Measurements from ENCODE around the gene UBTF. TPM values are rescaled to one million over a fixed set of nuclear protein-coding genes. Genes with fewer than 3 reads are reported as not detected.

Gene UBTF
- total and polyA plus RNA-seq, 2 of the 8 experiments (the other 6 are each of a cell fraction or from before 2014, with no cell fraction given): 14.7 to 106 TPM

GRCh38 chr17:44192750-44193149, 26.7 kb downstream of the UBTF start:
- peak overlapping the region in 3 of 4 experiments; percentile 15 to 28 (median 23); a peak in 2 of 8 replicates for H3K4me3 ChIP-seq (ENCODE audit: extremely low read depth in 1 of 4, insufficient read depth in 2 of 4, low read depth in 3 of 4, low read length in 4 of 4)
- peak overlapping the region in 1 of 4 experiments; percentile 24; a peak in 1 of 7 replicates for H3K9ac ChIP-seq (replicated peaks in 1 of 4; ENCODE audit: extremely low read depth in 1 of 4, low read depth in 3 of 4, low read length in 3 of 4)
- no peak overlapping the region for H4K91ac ChIP-seq (replicated peaks; ENCODE audit: insufficient read length, low read length)

More at GRCh38 chr17:44192750-44193149, 26.7 kb downstream of the UBTF start:
- Histone ChIP-seq H4K20me1 (replicated peaks in 1 of 2; ENCODE audit: control insufficient read depth in 1 of 2, insufficient read depth in 2 of 2, low read length in 2 of 2) (peaks cover 0 to 18% of the 10 kb centered on the region in 2 experiments), H2AFZ (ENCODE audit: low read length) (no peak overlapping the region), H3K79me1 (ENCODE audit: low read depth, low read length) (no peaks in the 10 kb centered on the region; the same call in none of the 2 replicates), H3K79me2 (ENCODE audit: control insufficient read depth in 1 of 2, insufficient read depth in 2 of 2, low read length in 2 of 2) (peaks cover 0 to 18% of the 10 kb centered on the region in 2 experiments; a peak in 2 of 4 replicates), H3K23me2 (ENCODE audit: low read depth, low read length) (no peaks in the 10 kb centered on the region), H3K27me3 (replicated peaks in 1 of 4; ENCODE audit: control insufficient read depth in 3 of 4, extremely low read depth in 1 of 4, insufficient read depth in 3 of 4, low read length in 3 of 4) (no peaks in the 10 kb centered on the region), H3K9me3 (ENCODE audit: insufficient read depth in 2 of 2, low read depth in 1 of 2, low read length in 1 of 2) (no peaks in the 10 kb centered on the region), H3K4me2 (ENCODE audit: insufficient read depth in 1 of 2, low read depth in 2 of 2, low read length in 2 of 2) (peak overlapping the region; percentile 37 to 46; a peak in 2 of 4 replicates), H2AK5ac (ENCODE audit: low read depth, low read length) (no peak overlapping the region; the same call in 1 of the 2 replicates), H3K14ac (ENCODE audit: insufficient read length) (no peak overlapping the region), H3K4me1 (replicated peaks in 1 of 4; ENCODE audit: control insufficient read depth in 3 of 4, insufficient read depth in 4 of 4, low read length in 3 of 4) (peaks cover 0 to 14% (median 9%) of the 10 kb centered on the region in 4 experiments; a peak in 6 of 7 replicates), H2BK20ac (ENCODE audit: low read length) (no peak overlapping the region), H3K36me3 (ENCODE audit: control insufficient read depth in 2 of 4, insufficient read depth in 4 of 4, low read length in 3 of 4) (peaks cover 24 to 45% (median 32%) of the 10 kb centered on the region in 4 experiments), H3K27ac (ENCODE audit: low read depth, low read length) (no peak overlapping the region), H3K4ac (replicated peaks; ENCODE audit: insufficient read length, low read depth, low read length) (no peak overlapping the region), H3K18ac (ENCODE audit: extremely low read depth, low read length) (no peak overlapping the region), H4K5ac (ENCODE audit: insufficient read length, low read depth, low read length) (no peak overlapping the region), H2BK15ac (ENCODE audit: low read length) (no peak overlapping the region), H3K23ac (ENCODE audit: insufficient read length) (no peak overlapping the region), H4K8ac (ENCODE audit: extremely low read depth, insufficient read depth, low read length) (no peak overlapping the region; the same call in 1 of the 2 replicates), H2BK5ac (ENCODE audit: low read depth, low read length) (0 out of 2 replicates have a peak overlapping the region, but pooled peaks have one; percentile 27), H3K56ac (replicated peaks; ENCODE audit: insufficient read length, low read depth, low read length) (no peak overlapping the region), H2BK120ac (replicated peaks; ENCODE audit: low read depth, low read length) (no peak overlapping the region), H2BK12ac (ENCODE audit: low read depth, low read length) (no peak overlapping the region)
- ChIA-PET CTCF (ENCODE audit: partially characterized antibody) (interaction anchor here (0.6 to 1.4 kb wide), 5 partner anchors 11 to 137 kb away, joined by 3 to 6 read pairs (median 3); no protein-coding TSS in a partner anchor), POLR2A (ENCODE audit: partially characterized antibody) (interaction anchor here (1.0 to 4.4 kb wide), 10 partner anchors 8 to 162 kb away, joined by 3 to 16 read pairs (median 4); partner anchors contain the start of genes ASB16, GRN and SLC25A39)
- TF ChIP-seq BRCA1 (IDR thresholded peaks at IDR 0.05; ENCODE audit: low read depth, low read length): no peak
- peak; percentile 6; the same call in 1 of the 2 replicates for TF ChIP-seq POLR2AphosphoS5 (IDR thresholded peaks at IDR 0.05; ENCODE audit: low read depth, low read length)
- FAIRE-seq (no peak), DNase-seq (ENCODE audit: low read depth in 1 of 2, low spot score in 2 of 2) (no peak)
- WGBS, 2 experiments (ENCODE audit: extremely low coverage in 1 of 2, insufficient coverage in 1 of 2, insufficient read length in 1 of 2, insufficient replicate concordance in 2 of 2, low coverage in 1 of 2, low lambda C conversion rate in 2 of 2, missing lambda C conversion rate in 1 of 2): 94% methylated on average over 5 of the region's 5 CpGs; no CpG with 5 or more reads in 1 of the 2 experiments
